ENCODE data around the gene IRX1. TPM values are rescaled to one million over a fixed set of nuclear protein-coding genes. Genes with fewer than 3 reads are reported as not detected.

The IRX1 gene
- total RNA-seq, result 0.12 and 0.29 TPM in 2 replicates

DNA sequence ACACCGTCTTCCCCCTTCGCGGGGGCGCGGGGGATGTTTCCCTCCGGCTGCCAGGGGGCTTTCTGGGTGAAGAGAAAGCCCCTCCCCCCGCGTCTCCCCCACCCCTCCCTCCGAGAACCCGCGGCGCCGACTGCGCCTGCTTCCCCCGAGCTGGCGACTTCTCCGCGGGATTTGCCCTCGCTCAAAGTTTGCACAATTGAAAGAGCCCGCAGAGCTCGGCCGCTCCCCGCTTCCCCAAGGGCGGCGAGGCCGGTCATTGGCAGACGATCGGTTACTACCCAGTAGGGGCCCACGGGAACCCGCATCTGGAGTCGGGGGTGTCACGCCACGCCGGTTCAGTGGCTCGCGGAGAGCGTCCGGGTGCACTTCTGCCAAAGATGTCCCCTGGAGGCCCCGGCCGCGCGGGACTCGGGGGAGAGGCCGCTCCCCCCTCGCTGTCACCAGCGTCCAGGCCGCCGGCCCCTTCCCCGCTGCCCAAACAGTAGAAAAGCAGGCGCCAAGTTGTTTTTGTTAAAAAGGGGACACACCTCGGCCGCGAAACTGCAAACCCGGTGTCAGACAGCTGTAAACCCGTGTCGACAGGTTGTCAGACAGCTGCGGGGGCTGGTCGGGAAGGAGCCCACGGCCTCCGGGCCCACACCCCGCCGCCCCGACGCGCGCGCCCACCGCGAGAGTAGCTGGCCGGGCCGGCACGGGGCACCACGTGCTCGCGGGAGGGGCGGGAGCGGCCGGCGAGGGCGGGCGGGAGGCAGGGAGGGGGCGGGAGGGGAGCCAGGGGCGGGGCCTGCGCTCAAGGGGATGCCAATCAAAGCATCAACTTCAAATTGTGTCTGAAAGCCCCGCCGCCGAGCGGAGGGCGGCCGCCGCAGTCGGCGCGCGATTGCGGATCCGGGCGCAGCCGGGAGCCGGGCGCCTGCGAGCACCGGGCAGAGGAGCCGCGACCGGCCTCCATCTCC, at the start of gene IRX1:
Gene IRX1 (plus strand): TSS at position 827 of the 956 bp plus-strand sequence. CDS start 274 bp downstream, outside the sequence.

